ENCODE data around the gene SLC17A4.

- TF ChIP-seq EZH2 (IDR thresholded peaks at IDR 0.05; ENCODE audit: insufficient read depth, low read length) (no peak), CTCF (IDR thresholded peaks at IDR 0.05; ENCODE audit: insufficient read depth, low read depth, low read length) (no peak)
Measured at GRCh38 chr6:25709761-25710160, 44.8 kb upstream of the SLC17A4 start.

Data from astrocyte (in vitro differentiated cells and primary cell).